ENCODE data around the gene HDHD2.

DNA sequence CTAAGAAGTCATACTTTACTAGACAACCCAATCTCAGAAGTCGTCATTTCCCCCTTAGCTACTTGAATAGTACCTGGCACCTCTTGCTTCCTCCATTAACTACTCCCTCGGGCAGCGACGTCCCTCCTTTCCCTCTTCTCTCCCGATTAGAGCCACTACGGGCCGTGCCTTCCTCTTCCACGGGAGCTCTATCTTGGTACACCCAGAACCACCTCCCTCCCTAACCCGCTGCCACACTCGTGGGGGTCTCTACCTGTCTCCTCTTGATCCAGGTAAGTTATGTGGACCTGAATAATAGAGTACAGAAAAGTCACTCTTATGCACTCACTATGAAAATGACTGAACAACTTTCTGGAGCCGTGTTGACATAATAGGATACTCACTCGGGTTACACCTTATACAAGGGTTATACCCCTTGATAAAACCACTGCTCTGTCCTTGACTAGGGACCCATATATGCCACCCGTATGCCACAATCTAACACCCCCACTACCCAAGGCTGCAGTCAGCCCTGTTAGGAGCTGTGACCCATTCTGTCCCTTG lies 595 bp upstream of the HDHD2 start:
- TF ChIP-seq, protein P1, sequence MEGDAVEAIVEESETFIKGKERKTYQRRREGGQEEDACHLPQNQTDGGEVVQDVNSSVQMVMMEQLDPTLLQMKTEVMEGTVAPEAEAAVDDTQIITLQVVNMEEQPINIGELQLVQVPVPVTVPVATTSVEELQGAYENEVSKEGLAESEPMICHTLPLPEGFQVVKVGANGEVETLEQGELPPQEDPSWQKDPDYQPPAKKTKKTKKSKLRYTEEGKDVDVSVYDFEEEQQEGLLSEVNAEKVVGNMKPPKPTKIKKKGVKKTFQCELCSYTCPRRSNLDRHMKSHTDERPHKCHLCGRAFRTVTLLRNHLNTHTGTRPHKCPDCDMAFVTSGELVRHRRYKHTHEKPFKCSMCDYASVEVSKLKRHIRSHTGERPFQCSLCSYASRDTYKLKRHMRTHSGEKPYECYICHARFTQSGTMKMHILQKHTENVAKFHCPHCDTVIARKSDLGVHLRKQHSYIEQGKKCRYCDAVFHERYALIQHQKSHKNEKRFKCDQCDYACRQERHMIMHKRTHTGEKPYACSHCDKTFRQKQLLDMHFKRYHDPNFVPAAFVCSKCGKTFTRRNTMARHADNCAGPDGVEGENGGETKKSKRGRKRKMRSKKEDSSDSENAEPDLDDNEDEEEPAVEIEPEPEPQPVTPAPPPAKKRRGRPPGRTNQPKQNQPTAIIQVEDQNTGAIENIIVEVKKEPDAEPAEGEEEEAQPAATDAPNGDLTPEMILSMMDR (IDR thresholded peaks at IDR 0.05): no peak
- no peak for TF ChIP-seq EZH2 (IDR thresholded peaks at IDR 0.05)
